Immature natural killer cell (primary cell): ENCODE results near the gene SMIM30. TPM values are rescaled to one million over a fixed set of nuclear protein-coding genes. Genes with fewer than 3 reads are reported as not detected.
"Not testable (repeated sequence)": the region's sequence is repeated elsewhere in the genome, so short reads cannot be mapped to it uniquely, and the experiment has no call there.

Source experiments
- DNase-seq, 3 donors: peaks; one replicate each; pipeline ENCODE4 v3.0.0; 2022; ENCODE audit warnings: mixed read lengths in 1 of 3
- H3K27ac Mint-ChIP-seq, 6 donors: one replicate each; pipeline ENCODE4 v1.8.0; 2020; ENCODE audit warnings: mixed read lengths in 6 of 6, mild to moderate bottlenecking in 5 of 6, inconsistent platforms in 4 of 6, moderate library complexity in 3 of 6
- H3K27me3 Mint-ChIP-seq, 3 donors: one replicate each; pipeline ENCODE4 v1.8.0; 2020 to 2021; ENCODE audit warnings: low read depth in 3 of 3, mild to moderate bottlenecking in 3 of 3, mixed read lengths in 3 of 3, moderate library complexity in 3 of 3, inconsistent platforms in 1 of 3
- H3K36me3 Mint-ChIP-seq, 3 donors: one replicate each; pipeline ENCODE4 v1.8.0; 2020; ENCODE audit warnings: mixed read lengths in 3 of 3, inconsistent platforms in 2 of 3, mild to moderate bottlenecking in 2 of 3
- H3K4me1 Mint-ChIP-seq, 2 donors: one replicate each; pipeline ENCODE4 v1.8.0; 2020; ENCODE audit warnings: inconsistent platforms in 2 of 2, mild to moderate bottlenecking in 2 of 2, mixed read lengths in 2 of 2, moderate library complexity in 1 of 2
- H3K4me3 Mint-ChIP-seq, 5 donors: one replicate each; pipeline ENCODE4 v1.8.0; 2020; ENCODE audit warnings: mild to moderate bottlenecking in 5 of 5, mixed read lengths in 5 of 5, inconsistent platforms in 3 of 5, moderate library complexity in 3 of 5
- H3K9me3 Mint-ChIP-seq, 6 donors: one replicate each; pipeline ENCODE4 v1.8.0; 2020; ENCODE audit warnings: mild to moderate bottlenecking in 6 of 6, mixed read lengths in 6 of 6, inconsistent platforms in 4 of 6, moderate library complexity in 3 of 6
- polyA plus RNA-seq, 3 donors: library from polyadenylated mRNA; unstranded; fragments of 300-500 nt; fragmentation: Illumina TruSeq; gene quantifications; one replicate each; pipeline ENCODE4 v1.2.3, GENCODE V29; 2021

Gene SMIM30, protein sequence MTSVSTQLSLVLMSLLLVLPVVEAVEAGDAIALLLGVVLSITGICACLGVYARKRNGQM
- 10 to 100 TPM; 30.7 to 43.2 (median 34.9) TPM for polyA plus RNA-seq

GRCh38 chr7:113118074-113118959 lies at the start of gene SMIM30:
SMIM30 (minus strand) TSS chr7:113118554; CDS start chr7:113117578, 976 bp downstream.
- DNase-seq = peak; percentile 77 to 84 (median 82)
- Mint-ChIP-seq H3K4me3 (peak within 1 kb of the TSS; percentile 91 to 100 (median 95)), H3K4me1 (peaks cover 19 to 24% of the 10 kb centered on the region in 2 donors), H3K9me3 (no peaks in the 10 kb centered on the region), H3K27me3 (peaks cover 2 to 8% (median 5%) of the 10 kb centered on the region in 3 donors), H3K27ac (peak within 1 kb of the TSS; percentile 91 to 98 (median 93)), H3K36me3 (peaks cover 0 to 8% (median 5%) of the 10 kb centered on the region in 3 donors)

GRCh38 chr7:113166176-113166575 lies 47.8 kb upstream of the SMIM30 start:
- not testable (repeated sequence) for H3K4me1 Mint-ChIP-seq, H3K27ac Mint-ChIP-seq, H3K4me3 Mint-ChIP-seq, DNase-seq, H3K9me3 Mint-ChIP-seq, H3K27me3 Mint-ChIP-seq, H3K36me3 Mint-ChIP-seq

GRCh38 chr7:113161050-113161449 lies 42.7 kb upstream of the SMIM30 start:
- Mint-ChIP-seq H3K36me3 (no peaks in the 10 kb centered on the region), H3K4me3 (no peak overlapping the region), H3K9me3 (no peaks in the 10 kb centered on the region), H3K27me3 (peaks cover 0 to 7% (median 1%) of the 10 kb centered on the region in 3 donors), H3K27ac (no peak overlapping the region), H3K4me1 (no peaks in the 10 kb centered on the region)
- DNase-seq = no peak

GRCh38 chr7:113159746-113160339 lies 41.5 kb upstream of the SMIM30 start:
- Mint-ChIP-seq H3K27me3 (peaks cover 0 to 7% (median 3%) of the 10 kb centered on the region in 3 donors), H3K4me3 (no peak overlapping the region), H3K27ac (no peak overlapping the region), H3K36me3 (no peaks in the 10 kb centered on the region), H3K4me1 (no peaks in the 10 kb centered on the region), H3K9me3 (no peaks in the 10 kb centered on the region)
- no peak for DNase-seq

GRCh38 chr7:113158756-113159155 lies 40.4 kb upstream of the SMIM30 start:
- Mint-ChIP-seq H3K27me3 (peaks cover 2 to 7% (median 3%) of the 10 kb centered on the region in 3 donors), H3K9me3 (no peaks in the 10 kb centered on the region)

GRCh38 chr7:113154117-113154516 lies 35.8 kb upstream of the SMIM30 start:
- no peak for DNase-seq
- Mint-ChIP-seq H3K27me3 (peaks cover 2 to 5% (median 4%) of the 10 kb centered on the region in 3 donors), H3K36me3 (no peaks in the 10 kb centered on the region), H3K9me3 (no peaks in the 10 kb centered on the region), H3K4me1 (no peaks in the 10 kb centered on the region), H3K4me3 (no peak overlapping the region), H3K27ac (no peak overlapping the region)

More at GRCh38 chr7:113158756-113159155, 40.4 kb upstream of the SMIM30 start:
- H3K27ac Mint-ChIP-seq = no peak overlapping the region
- no peak for DNase-seq
- H3K4me1 Mint-ChIP-seq = no peaks in the 10 kb centered on the region
- H3K4me3 Mint-ChIP-seq = no peak overlapping the region
- no peaks in the 10 kb centered on the region for H3K36me3 Mint-ChIP-seq

DNA sequence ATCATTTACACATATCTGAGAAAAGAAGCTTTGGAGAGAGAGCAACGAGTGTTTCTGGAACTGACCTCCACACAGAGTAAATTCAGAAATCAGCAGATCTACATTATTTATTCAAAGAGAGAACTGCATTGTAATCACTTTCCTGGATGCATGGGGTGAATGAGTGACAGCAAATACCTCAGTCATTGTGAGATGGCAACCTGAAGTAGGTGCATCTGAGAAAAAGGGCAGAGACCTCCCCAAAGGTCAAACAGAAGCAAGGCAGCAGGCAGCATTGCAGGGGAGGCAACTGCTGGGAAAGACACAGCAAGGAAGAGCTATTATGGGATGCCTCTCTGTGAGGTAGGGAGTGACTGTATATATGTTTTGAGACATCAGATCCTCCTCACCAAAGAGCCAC lies 26.5 kb upstream of the SMIM30 start:
- Mint-ChIP-seq H3K27ac (no peak overlapping the region), H3K9me3 (peaks cover 0 to 3% (median under 1%) of the 10 kb centered on the region in 6 donors), H3K36me3 (no peaks in the 10 kb centered on the region), H3K27me3 (peaks cover 3 to 5% (median 4%) of the 10 kb centered on the region in 3 donors), H3K4me1 (no peaks in the 10 kb centered on the region), H3K4me3 (no peak overlapping the region)
- no peak for DNase-seq

DNA sequence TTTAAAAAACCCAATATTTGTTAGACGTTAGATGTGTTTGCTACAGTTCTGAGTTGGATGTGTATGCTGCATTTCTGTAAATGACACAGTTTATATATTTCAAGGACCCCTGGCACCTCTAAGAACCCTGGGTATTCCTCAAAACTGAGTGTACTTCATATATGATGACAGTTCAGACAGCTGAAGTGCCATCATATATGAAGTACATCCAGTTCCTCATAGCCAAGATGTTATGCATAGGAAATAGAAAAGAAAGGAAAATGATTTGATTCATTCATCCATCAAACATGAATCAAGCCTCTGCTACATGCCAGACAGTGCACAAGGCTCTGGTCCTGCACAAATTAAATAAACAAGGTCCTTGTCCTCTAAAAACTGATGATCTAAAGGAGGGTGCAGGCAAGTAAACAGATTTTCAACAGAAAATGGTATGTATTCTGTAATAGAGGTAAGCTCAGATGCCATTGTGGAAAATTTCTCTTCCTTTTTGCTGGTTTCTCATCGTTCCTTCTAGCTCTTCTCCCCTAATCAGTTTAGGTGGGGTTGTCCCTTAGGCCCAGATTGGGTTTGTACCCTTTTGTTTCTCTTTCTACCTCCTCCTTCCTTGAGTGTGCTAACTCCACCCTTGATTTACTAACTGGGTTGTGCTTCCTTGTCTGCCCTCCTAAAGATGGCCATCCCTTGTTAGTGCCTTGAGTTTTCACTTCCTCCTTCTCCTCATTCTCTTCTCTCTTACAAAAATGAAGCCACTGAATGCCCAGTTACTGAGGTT lies 25.3 kb upstream of the SMIM30 start:
- Mint-ChIP-seq H3K9me3 (peaks cover 0 to 3% (median 0%) of the 10 kb centered on the region in 6 donors), H3K4me3 (no peak overlapping the region), H3K27me3 (peaks cover 2 to 7% (median 3%) of the 10 kb centered on the region in 3 donors), H3K36me3 (no peaks in the 10 kb centered on the region), H3K27ac (no peak overlapping the region), H3K4me1 (no peaks in the 10 kb centered on the region)
- DNase-seq = no peak

DNA sequence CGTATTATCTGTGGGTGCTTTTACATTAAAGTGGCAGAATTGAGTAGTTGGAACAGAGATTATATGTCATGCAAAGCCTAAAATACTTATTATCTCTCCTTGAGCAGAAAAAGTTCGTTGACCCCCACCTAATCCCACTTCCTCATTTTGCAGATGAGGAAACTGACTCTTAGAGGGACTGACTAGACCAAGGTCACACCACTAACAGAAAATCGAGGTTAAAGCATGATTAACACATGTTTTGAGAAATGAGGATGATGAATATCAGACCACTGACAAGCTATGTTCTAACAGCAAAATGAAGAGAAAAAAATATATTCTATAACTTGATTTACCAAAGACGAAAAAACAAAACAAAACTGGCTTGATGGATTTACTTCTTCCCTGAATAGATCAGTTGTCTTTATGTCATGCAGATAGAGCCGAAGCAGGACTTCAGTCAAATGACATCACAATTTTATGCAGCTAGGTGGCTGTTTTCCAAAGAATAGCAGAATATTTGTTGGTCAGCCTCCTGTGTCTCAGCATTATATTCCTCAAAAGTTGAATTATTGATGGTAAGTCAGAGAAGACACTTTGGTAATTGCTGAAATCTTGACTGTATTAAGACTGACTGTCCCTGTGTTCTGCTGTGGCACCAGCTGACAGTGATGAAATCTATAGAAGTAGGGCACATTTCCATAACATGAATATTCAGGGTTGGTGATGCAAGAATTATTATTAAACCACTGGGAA lies 24.2 kb upstream of the SMIM30 start:
- no peak for DNase-seq
- Mint-ChIP-seq H3K4me3 (no peak overlapping the region), H3K9me3 (peaks cover 0 to 2% (median 0%) of the 10 kb centered on the region in 6 donors), H3K36me3 (no peaks in the 10 kb centered on the region), H3K27ac (no peak overlapping the region), H3K27me3 (peaks cover 0 to 8% (median 3%) of the 10 kb centered on the region in 3 donors), H3K4me1 (no peaks in the 10 kb centered on the region)

DNA sequence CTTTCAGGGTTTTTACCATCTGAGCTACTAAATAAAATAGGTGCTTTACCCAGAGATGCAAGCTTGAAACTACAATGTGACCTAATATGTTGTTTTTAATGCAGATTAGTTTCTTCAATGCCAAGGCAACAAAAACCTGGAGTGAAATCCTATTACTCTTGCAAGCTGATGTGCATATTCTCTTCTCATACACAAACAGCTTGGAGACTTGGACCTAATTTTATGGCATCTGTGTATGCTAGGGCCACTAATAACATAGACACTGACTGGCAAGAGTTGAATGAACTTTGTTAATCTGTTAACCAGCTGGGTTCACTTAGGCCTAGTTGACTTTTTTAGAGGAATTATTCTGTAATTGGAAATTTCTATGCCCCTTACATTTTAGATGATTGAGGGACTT lies 23.4 kb upstream of the SMIM30 start:
- no peaks in the 10 kb centered on the region for H3K36me3 Mint-ChIP-seq
- no peak overlapping the region for H3K27ac Mint-ChIP-seq
- peaks cover 0 to 2% (median 0%) of the 10 kb centered on the region in 6 donors for H3K9me3 Mint-ChIP-seq

GRCh38 chr7:113140956-113141355 lies 22.6 kb upstream of the SMIM30 start:
- H3K9me3 Mint-ChIP-seq = peaks cover 0 to 2% (median 0%) of the 10 kb centered on the region in 6 donors
- H3K27me3 Mint-ChIP-seq = peaks cover 0 to 8% (median 0%) of the 10 kb centered on the region in 3 donors
- no peak overlapping the region for H3K4me3 Mint-ChIP-seq

More for the DNA sequence above, 23.4 kb upstream of the SMIM30 start:
- no peak overlapping the region for H3K4me3 Mint-ChIP-seq
- DNase-seq = no peak
- H3K4me1 Mint-ChIP-seq = no peaks in the 10 kb centered on the region
- peaks cover 0 to 9% (median 3%) of the 10 kb centered on the region in 3 donors for H3K27me3 Mint-ChIP-seq

GRCh38 chr7:113137241-113137640 lies 18.9 kb upstream of the SMIM30 start:
- no peak overlapping the region for H3K4me3 Mint-ChIP-seq
- H3K27me3 Mint-ChIP-seq = peaks cover 0 to 8% (median 3%) of the 10 kb centered on the region in 3 donors
- H3K4me1 Mint-ChIP-seq = no peaks in the 10 kb centered on the region
- H3K9me3 Mint-ChIP-seq = peaks cover 0 to 3% (median 0%) of the 10 kb centered on the region in 6 donors
- H3K36me3 Mint-ChIP-seq = no peaks in the 10 kb centered on the region
- H3K27ac Mint-ChIP-seq = no peak overlapping the region
- DNase-seq = no peak

More at GRCh38 chr7:113140956-113141355, 22.6 kb upstream of the SMIM30 start:
- no peak for DNase-seq
- H3K27ac Mint-ChIP-seq = no peak overlapping the region
- H3K4me1 Mint-ChIP-seq = no peaks in the 10 kb centered on the region
- no peaks in the 10 kb centered on the region for H3K36me3 Mint-ChIP-seq

- peaks cover 0 to 5% (median 3%) of the 10 kb centered on the region in 3 donors for H3K27me3 Mint-ChIP-seq
- no peak for DNase-seq
Measured at GRCh38 chr7:113134025-113134424, 15.7 kb upstream of the SMIM30 start.

More at GRCh38 chr7:113134025-113134424, 15.7 kb upstream of the SMIM30 start:
- no peaks in the 10 kb centered on the region for H3K4me1 Mint-ChIP-seq
- peaks cover 0 to 1% (median 0%) of the 10 kb centered on the region in 6 donors for H3K9me3 Mint-ChIP-seq
- H3K36me3 Mint-ChIP-seq = no peaks in the 10 kb centered on the region
- H3K4me3 Mint-ChIP-seq = no peak overlapping the region
- no peak overlapping the region for H3K27ac Mint-ChIP-seq
